ENCODE data around the gene PTMA.

PTMA gene

DNA sequence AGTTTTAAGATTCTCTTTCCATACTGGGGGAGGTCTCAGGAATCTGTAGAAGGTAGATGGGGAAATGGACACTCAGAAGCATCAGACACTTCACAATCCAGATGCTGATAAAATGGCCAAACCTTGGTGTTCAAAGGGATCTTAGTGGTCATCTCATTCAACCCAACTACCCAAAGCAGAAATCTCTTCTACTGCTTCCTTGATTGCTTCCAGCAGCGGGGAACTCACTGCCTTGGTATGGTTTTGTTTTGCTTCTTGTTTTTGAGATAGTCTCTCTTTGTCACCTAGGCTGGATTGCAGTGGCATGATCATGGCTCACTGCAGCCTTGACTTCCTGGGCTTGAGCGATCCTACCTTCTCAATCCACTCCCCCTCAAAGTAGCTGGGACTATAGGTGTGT is 39.3 kb upstream of the PTMA start:
- FAIRE-seq, result no peak
- DNase-seq (ENCODE audit: insufficient read length, low spot score), result no peak
- TF ChIP-seq, protein P1, sequence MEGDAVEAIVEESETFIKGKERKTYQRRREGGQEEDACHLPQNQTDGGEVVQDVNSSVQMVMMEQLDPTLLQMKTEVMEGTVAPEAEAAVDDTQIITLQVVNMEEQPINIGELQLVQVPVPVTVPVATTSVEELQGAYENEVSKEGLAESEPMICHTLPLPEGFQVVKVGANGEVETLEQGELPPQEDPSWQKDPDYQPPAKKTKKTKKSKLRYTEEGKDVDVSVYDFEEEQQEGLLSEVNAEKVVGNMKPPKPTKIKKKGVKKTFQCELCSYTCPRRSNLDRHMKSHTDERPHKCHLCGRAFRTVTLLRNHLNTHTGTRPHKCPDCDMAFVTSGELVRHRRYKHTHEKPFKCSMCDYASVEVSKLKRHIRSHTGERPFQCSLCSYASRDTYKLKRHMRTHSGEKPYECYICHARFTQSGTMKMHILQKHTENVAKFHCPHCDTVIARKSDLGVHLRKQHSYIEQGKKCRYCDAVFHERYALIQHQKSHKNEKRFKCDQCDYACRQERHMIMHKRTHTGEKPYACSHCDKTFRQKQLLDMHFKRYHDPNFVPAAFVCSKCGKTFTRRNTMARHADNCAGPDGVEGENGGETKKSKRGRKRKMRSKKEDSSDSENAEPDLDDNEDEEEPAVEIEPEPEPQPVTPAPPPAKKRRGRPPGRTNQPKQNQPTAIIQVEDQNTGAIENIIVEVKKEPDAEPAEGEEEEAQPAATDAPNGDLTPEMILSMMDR (IDR thresholded peaks at IDR 0.05; ENCODE audit: insufficient read depth, missing control alignments), result no peak

DNA sequence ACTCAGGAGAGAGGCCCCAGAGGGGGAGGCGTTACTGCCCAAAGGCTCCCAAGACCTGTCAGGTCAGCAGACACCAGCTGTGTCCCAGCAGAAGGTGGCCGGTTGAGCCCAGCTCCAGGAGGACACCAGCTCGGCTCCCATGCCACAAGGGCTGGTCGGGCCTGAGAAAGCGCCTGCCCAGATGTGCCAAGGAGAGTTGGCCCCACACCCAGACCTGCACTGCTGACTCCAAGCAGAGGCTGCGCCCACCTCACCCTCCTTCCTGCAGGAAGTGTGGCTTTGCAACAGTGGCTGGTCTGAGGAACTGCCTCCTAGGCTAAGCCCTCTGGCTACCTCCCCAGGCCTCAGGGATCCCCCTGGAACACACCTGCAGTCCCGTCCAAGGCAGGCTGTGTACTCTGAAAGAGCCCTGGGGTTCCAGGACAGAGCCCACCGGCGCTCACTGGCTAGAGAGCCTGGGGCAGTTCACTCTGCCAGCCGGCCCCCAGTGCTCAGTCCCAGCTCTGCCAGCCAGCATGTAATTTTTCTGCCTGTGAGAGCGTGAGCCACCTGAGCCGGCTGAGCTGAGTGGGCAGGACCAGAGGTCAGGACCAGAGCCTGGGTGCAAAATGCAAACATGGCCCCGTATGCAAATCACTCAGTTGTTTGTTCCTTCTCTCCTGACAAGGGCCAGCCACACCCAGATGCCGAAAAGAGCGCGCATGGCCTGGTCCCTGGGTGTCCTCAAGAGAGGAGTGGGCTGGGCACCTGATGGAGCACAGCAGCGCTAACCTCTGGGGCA is 36.9 kb upstream of the PTMA start:
- FAIRE-seq (no peak), DNase-seq (ENCODE audit: insufficient read length, low spot score) (no peak)
- TF ChIP-seq, protein P1 (IDR thresholded peaks at IDR 0.05; ENCODE audit: insufficient read depth, missing control alignments), result no peak

DNA sequence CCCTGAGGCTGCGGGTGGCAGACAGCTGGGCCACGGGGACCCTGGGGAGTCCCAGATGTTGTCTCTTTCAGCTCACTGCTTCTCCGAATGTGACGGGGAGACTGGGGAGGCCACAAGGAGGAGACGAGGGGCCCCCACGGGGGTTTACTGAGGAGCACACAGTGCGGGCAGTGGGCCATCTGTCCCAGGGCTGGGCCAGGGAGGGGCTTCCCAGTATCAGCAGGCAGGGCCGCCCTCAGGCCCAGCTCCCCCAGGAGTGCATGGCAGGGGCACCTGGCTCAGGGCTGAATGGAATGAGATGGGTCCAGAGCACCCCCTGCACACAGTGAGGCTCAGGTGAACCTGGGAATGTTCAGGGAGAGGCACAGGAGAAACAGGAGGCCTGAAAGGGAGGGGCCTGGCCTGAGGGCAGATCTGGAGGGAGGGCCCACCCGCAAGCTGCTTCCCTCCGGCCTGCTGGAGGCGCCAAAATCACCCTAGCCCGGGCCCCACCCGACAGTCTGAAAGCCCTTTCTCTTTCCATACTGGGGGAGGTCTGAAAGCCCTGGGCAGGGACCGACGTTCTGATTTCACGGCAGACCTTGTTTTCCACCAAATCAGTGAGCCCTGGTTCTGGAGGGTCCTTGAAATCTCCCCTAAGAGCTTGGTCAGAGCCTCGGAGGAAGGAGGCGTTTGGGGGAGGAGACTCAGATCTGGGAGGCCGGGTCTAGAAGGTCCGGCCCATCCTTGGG is 35.5 kb upstream of the PTMA start:
- no peak for FAIRE-seq
- TF ChIP-seq, protein P1 (IDR thresholded peaks at IDR 0.05; ENCODE audit: insufficient read depth, missing control alignments), result peak; percentile 1
- no peak for DNase-seq (ENCODE audit: insufficient read length, low spot score)

DNA sequence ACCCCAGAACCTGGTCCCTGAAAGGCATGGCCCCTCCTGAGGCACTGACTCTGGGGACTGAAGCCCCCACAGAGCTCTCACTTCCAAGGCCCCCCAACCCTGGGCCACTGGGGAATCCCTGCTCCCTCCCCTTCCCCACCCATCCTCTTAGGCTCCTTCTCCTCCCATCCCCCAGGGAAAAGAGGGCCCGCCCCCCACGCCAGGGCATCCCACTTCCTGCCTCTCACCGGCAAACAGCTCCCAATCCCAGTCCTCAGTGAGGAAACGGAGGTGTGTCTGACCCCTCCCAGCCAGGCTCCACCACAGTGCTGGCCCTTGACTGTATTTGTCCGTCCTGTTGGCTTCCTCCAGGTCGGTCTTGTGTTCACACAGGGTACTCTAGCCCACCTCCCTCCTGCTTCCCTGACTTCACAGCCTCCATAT is 35.0 kb upstream of the PTMA start:
- no peak for FAIRE-seq
- DNase-seq (ENCODE audit: insufficient read length, low spot score), result no peak
- TF ChIP-seq, protein P1 (IDR thresholded peaks at IDR 0.05; ENCODE audit: insufficient read depth, missing control alignments), result no peak

DNA sequence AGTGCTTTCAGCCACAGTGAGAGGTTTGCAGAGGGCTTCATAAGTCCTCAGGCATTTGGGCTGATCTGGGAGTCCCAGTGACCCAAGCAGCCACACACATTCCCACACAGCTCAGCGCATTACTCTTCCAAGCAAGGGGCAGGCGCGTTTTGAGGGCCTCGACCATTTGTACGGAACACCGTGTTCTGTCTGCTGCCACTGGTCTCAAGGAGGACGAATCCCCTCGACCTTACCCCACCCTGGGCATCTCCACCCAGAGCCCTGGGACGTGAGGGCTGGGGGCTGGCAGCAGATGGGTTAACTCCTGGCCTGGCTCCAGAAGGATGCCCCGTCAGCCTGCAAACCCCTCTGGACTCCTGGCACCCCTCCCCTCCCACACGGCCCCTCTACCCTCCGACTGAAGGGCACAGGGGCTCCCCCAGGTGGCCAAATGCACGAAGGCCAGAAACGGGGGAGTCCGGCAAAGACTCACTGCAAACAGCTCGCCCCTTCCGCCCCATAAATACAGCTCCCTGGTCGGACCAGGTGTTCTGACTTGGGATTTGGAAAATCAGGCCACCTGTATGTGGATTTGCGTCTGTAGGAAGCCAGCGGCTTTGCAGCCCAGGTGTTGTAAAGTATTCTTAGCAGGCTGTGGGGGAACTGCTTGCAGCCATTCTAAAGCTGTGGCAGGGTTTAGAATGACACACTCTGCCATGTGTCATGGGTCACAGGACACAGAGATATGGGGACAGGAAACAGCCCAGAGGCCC is 33.6 kb upstream of the PTMA start:
- DNase-seq (ENCODE audit: insufficient read length, low spot score), result no peak
- FAIRE-seq, result no peak
- TF ChIP-seq, protein P1 (IDR thresholded peaks at IDR 0.05; ENCODE audit: insufficient read depth, missing control alignments), result peak; percentile 76

DNA sequence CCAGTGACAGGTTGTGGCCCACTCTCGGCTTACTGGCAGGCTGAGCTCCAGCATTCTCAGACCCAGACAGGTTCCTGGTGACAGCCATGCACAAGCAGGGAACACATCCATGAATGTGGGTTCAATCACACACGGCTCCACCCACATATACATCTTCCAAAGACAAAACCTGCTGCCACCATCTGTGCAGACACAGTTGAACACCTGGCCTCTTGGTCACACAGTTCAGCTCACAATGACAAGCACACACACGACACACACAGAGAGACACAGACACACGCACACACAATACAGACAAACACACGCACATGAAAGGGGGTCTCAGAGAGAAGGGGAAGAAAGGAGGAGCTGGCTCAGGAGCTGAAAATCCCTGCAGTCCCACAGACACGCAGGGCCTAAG is 32.1 kb upstream of the PTMA start:
- DNase-seq (ENCODE audit: insufficient read length, low spot score) (no peak), FAIRE-seq (no peak)
- TF ChIP-seq, protein P1 (IDR thresholded peaks at IDR 0.05; ENCODE audit: insufficient read depth, missing control alignments), result no peak
